Trophoblast cell (in vitro differentiated cells and primary cell): ENCODE data around the gene GRAP2.

Experiments used
- DNase-seq, 2 donors: peaks; one replicate each; pipeline ENCODE4 v3.0.0-alpha.2; 2016
- H2AFZ ChIP-seq: 2 replicates; pipeline ENCODE4 v1.6.1; 2013; ENCODE audit warnings: low read length, moderate library complexity, mild to moderate bottlenecking; ENCODE audit not compliant: insufficient read depth, poor library complexity
- H2AK5ac ChIP-seq: 2 replicates; pipeline ENCODE4 v1.6.1; 2013; ENCODE audit warnings: mild to moderate bottlenecking, low read length
- H2BK120ac ChIP-seq: 2 replicates; pipeline ENCODE4 v1.6.1; 2013; ENCODE audit warnings: low read length, mild to moderate bottlenecking, moderate library complexity; ENCODE audit not compliant: insufficient read depth, poor library complexity
- H2BK12ac ChIP-seq: 2 replicates; pipeline ENCODE4 v1.6.1; 2013; ENCODE audit warnings: mild to moderate bottlenecking, low read length, moderate library complexity
- H2BK5ac ChIP-seq: 2 replicates; pipeline ENCODE4 v1.6.1; 2013; ENCODE audit warnings: low read length, low read depth, moderate library complexity, mild to moderate bottlenecking; ENCODE audit not compliant: poor library complexity
- H3K14ac ChIP-seq: 2 replicates; pipeline ENCODE4 v1.6.1; 2013; ENCODE audit warnings: mild to moderate bottlenecking, low read length
- H3K18ac ChIP-seq: 2 replicates; pipeline ENCODE4 v1.6.1; 2013; ENCODE audit warnings: mild to moderate bottlenecking, low read length
- H3K23ac ChIP-seq: 2 replicates; pipeline ENCODE4 v1.6.1; 2013; ENCODE audit warnings: low read length
- H3K27ac ChIP-seq: 2 replicates; pipeline ENCODE4 v1.5.1; 2013; ENCODE audit warnings: low read depth, mild to moderate bottlenecking, inconsistent platforms, low read length, moderate library complexity
- H3K27me3 ChIP-seq: 2 replicates; pipeline ENCODE4 v1.6.1; 2013; ENCODE audit warnings: inconsistent platforms, mild to moderate bottlenecking, low read length, moderate library complexity; ENCODE audit not compliant: insufficient read depth
- H3K36me3 ChIP-seq, 2 experiments: 1 replicate in 1 of 2; 2 replicates in 1 of 2; pipeline ENCODE4 v1.6.1; 2013; ENCODE audit warnings: low read length in 2 of 2, mild to moderate bottlenecking in 2 of 2, moderate library complexity in 1 of 2; ENCODE audit not compliant: insufficient read depth in 2 of 2, control insufficient read depth in 1 of 2
- H3K4ac ChIP-seq: 2 replicates; pipeline ENCODE4 v1.6.1; 2013; ENCODE audit warnings: low read depth, mild to moderate bottlenecking, low read length, moderate library complexity
- H3K4me1 ChIP-seq, 2 experiments: 1 replicate in 1 of 2; 2 replicates in 1 of 2; pipeline ENCODE4 v1.6.1; 2013; ENCODE audit warnings: low read length in 2 of 2, mild to moderate bottlenecking in 2 of 2, moderate library complexity in 1 of 2; ENCODE audit not compliant: insufficient read depth in 2 of 2, control insufficient read depth in 1 of 2
- H3K4me2 ChIP-seq: 2 replicates; pipeline ENCODE4 v1.6.1; 2013; ENCODE audit warnings: inconsistent platforms, mild to moderate bottlenecking, low read length, moderate library complexity
- H3K4me3 ChIP-seq: 2 replicates; pipeline ENCODE4 v1.5.1; 2013; ENCODE audit warnings: mild to moderate bottlenecking, low read depth, low read length, inconsistent platforms
- H3K79me1 ChIP-seq: one replicate; pipeline ENCODE4 v1.6.1; 2013; ENCODE audit warnings: low read length
- H3K79me2 ChIP-seq: 2 replicates; pipeline ENCODE4 v1.6.1; 2013; ENCODE audit warnings: low read length, mild to moderate bottlenecking; ENCODE audit not compliant: control insufficient read depth, insufficient read depth, poor library complexity
- H3K9ac ChIP-seq: 2 replicates; pipeline ENCODE4 v1.6.1; 2013; ENCODE audit warnings: mild to moderate bottlenecking, low read length
- H3K9me3 ChIP-seq: 2 replicates; pipeline ENCODE4 v1.6.1; 2013; ENCODE audit warnings: low read depth, mild to moderate bottlenecking, control low read depth, inconsistent platforms, low read length; ENCODE audit not compliant: insufficient read depth
- H4K12ac ChIP-seq: 2 replicates; pipeline ENCODE4 v1.6.1; 2013; ENCODE audit warnings: low read depth, mild to moderate bottlenecking, low read length, moderate library complexity
- H4K8ac ChIP-seq: 2 replicates; pipeline ENCODE4 v1.6.1; 2013; ENCODE audit warnings: low read depth, mild to moderate bottlenecking, low read length, moderate library complexity
- H4K91ac ChIP-seq: one replicate; pipeline ENCODE4 v1.6.1; 2013; ENCODE audit warnings: low read depth, mild to moderate bottlenecking, low read length, moderate library complexity
- WGBS: extraction: QIAGEN DNeasy Blood & Tissue Kit; methylation state at CpG from one replicate; pipeline ENCODE4 v1.1.7; 2013; ENCODE audit warnings: missing lambda C conversion rate; ENCODE audit not compliant: insufficient read length, insufficient coverage; ENCODE audit errors: extremely low coverage; 5-methylcytosine and 5-hydroxymethylcytosine counted together

The GRAP2 gene

GRCh38 chr22:39954584-39955055 is 53.7 kb downstream of the GRAP2 start:
- no peak overlapping the region for H2AFZ ChIP-seq
- no peaks in the 10 kb centered on the region for H3K36me3 ChIP-seq
- H3K4me3 ChIP-seq = no peak overlapping the region
- no peak overlapping the region for H3K4me2 ChIP-seq
- no peak overlapping the region for H3K18ac ChIP-seq
- H3K27me3 ChIP-seq = no peaks in the 10 kb centered on the region
- H2BK5ac ChIP-seq = no peak overlapping the region
- no peaks in the 10 kb centered on the region for H3K79me2 ChIP-seq
- no peak for DNase-seq
- no peak overlapping the region for H3K27ac ChIP-seq
- H3K4ac ChIP-seq = no peak overlapping the region
- H2AK5ac ChIP-seq = no peak overlapping the region
- no peak overlapping the region for H3K9ac ChIP-seq
- H4K8ac ChIP-seq = no peak overlapping the region
- no peak overlapping the region for H3K23ac ChIP-seq
- no peak overlapping the region for H2BK12ac ChIP-seq
- H3K4me1 ChIP-seq = peaks cover 3 to 7% of the 10 kb centered on the region in 2 experiments
- WGBS = no CpG with 5 or more reads among the region's 4 CpGs
- H2BK120ac ChIP-seq = no peak overlapping the region
- no peak overlapping the region for H4K91ac ChIP-seq
- no peaks in the 10 kb centered on the region for H3K79me1 ChIP-seq
- H3K9me3 ChIP-seq = peaks cover 2% of the 10 kb centered on the region
- no peak overlapping the region for H3K14ac ChIP-seq
- H4K12ac ChIP-seq = no peak overlapping the region

DNA sequence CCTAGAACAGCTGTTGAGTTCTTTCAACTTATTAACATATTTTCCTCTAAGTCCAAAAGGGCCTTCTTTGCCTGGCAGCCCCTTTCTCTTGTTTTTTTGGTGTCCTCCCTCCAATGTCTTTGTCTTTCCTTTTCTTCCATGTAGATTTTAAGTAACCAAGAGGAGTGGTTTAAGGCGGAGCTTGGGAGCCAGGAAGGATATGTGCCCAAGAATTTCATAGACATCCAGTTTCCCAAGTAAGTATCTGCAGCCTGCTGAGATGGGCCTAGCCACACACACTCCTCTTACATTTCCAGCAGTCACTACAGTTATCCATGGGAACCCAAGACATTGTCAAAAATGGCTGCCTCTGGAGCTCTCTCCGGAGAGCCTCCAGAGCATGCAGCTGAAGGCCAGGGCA is 54.8 kb downstream of the GRAP2 start:
- H2AK5ac ChIP-seq = no peak overlapping the region
- peaks cover 2% of the 10 kb centered on the region for H3K9me3 ChIP-seq
- no peak overlapping the region for H3K14ac ChIP-seq
- H2BK120ac ChIP-seq = no peak overlapping the region
- no peak overlapping the region for H2AFZ ChIP-seq
- H3K27me3 ChIP-seq = no peaks in the 10 kb centered on the region
- no peaks in the 10 kb centered on the region for H3K36me3 ChIP-seq
- no peak overlapping the region for H2BK12ac ChIP-seq
- no peaks in the 10 kb centered on the region for H3K79me1 ChIP-seq
- H3K18ac ChIP-seq = no peak overlapping the region
- H3K4me1 ChIP-seq = peaks cover 9 to 13% of the 10 kb centered on the region in 2 experiments
- no peak overlapping the region for H3K4ac ChIP-seq
- no CpG with 5 or more reads among the region's 2 CpGs for WGBS
- H2BK5ac ChIP-seq = no peak overlapping the region
- no peak for DNase-seq
- H3K4me3 ChIP-seq = no peak overlapping the region
- no peak overlapping the region for H3K27ac ChIP-seq
- no peak overlapping the region for H3K9ac ChIP-seq
- no peaks in the 10 kb centered on the region for H3K79me2 ChIP-seq
- no peak overlapping the region for H4K8ac ChIP-seq
- no peak overlapping the region for H3K4me2 ChIP-seq
- no peak overlapping the region for H3K23ac ChIP-seq
- H4K91ac ChIP-seq = no peak overlapping the region
- no peak overlapping the region for H4K12ac ChIP-seq

- H4K8ac ChIP-seq = no peak overlapping the region
- no peak overlapping the region for H3K27ac ChIP-seq
These were observed 56.2 kb downstream of the GRAP2 start for GRCh38 chr22:39956932-39957664.

GRCh38 chr22:39958009-39958711 is 57.3 kb downstream of the GRAP2 start:
- Histone ChIP-seq H3K14ac (no peak overlapping the region), H4K12ac (no peak overlapping the region), H2AFZ (no peak overlapping the region), H3K27me3 (no peaks in the 10 kb centered on the region), H3K4ac (no peak overlapping the region), H3K4me1 (peaks cover 9 to 13% of the 10 kb centered on the region in 2 experiments), H4K8ac (no peak overlapping the region), H3K36me3 (no peaks in the 10 kb centered on the region), H3K9me3 (peaks cover 2% of the 10 kb centered on the region), H3K79me1 (no peaks in the 10 kb centered on the region), H2AK5ac (no peak overlapping the region), H3K9ac (no peak overlapping the region), H2BK120ac (no peak overlapping the region), H4K91ac (no peak overlapping the region), H2BK5ac (no peak overlapping the region), H2BK12ac (no peak overlapping the region), H3K23ac (no peak overlapping the region), H3K18ac (no peak overlapping the region), H3K4me2 (no peak overlapping the region), H3K27ac (no peak overlapping the region), H3K4me3 (no peak overlapping the region), H3K79me2 (no peaks in the 10 kb centered on the region)
- 100% methylated on average over 1 of the region's 8 CpGs for WGBS
- no peak for DNase-seq

More at GRCh38 chr22:39956932-39957664, 56.2 kb downstream of the GRAP2 start:
- no peak overlapping the region for H2AFZ ChIP-seq
- H2BK12ac ChIP-seq = no peak overlapping the region
- DNase-seq = no peak
- peaks cover 9 to 13% of the 10 kb centered on the region in 2 experiments for H3K4me1 ChIP-seq
- H4K91ac ChIP-seq = no peak overlapping the region
- no peak overlapping the region for H3K9ac ChIP-seq
- no peak overlapping the region for H2AK5ac ChIP-seq
- H3K18ac ChIP-seq = no peak overlapping the region
- H3K79me1 ChIP-seq = no peaks in the 10 kb centered on the region
- no peaks in the 10 kb centered on the region for H3K79me2 ChIP-seq
- no peak overlapping the region for H3K4me2 ChIP-seq
- WGBS = no CpG with 5 or more reads among the region's 10 CpGs
- H3K23ac ChIP-seq = no peak overlapping the region
- no peak overlapping the region for H3K4me3 ChIP-seq
- H2BK5ac ChIP-seq = no peak overlapping the region
- H3K4ac ChIP-seq = no peak overlapping the region
- H2BK120ac ChIP-seq = no peak overlapping the region
- no peak overlapping the region for H4K12ac ChIP-seq
- H3K27me3 ChIP-seq = no peaks in the 10 kb centered on the region
- no peak overlapping the region for H3K14ac ChIP-seq
- H3K9me3 ChIP-seq = peaks cover 2% of the 10 kb centered on the region
- H3K36me3 ChIP-seq = no peaks in the 10 kb centered on the region
